Sigmoid colon (tissue), 4 donors: ENCODE measurements around the gene ATG7.

Experiments
- CTCF ChIP-seq, 4 experiments: fragments of 450-650 bp in 3 of 4; fragments of 200-600 bp in 1 of 4; IDR thresholded peaks; one replicate each; pipeline ENCODE4 v1.5.1; 2016 to 2019; ENCODE audit warnings: antibody characterized with exemption in 4 of 4, mild to moderate bottlenecking in 3 of 4, moderate library complexity in 2 of 4
- EP300 ChIP-seq, 4 donors: sonication (generic); formaldehyde crosslinking; IDR thresholded peaks; one replicate each; pipeline ENCODE4 v1.6.1; 2017; ENCODE audit warnings: antibody characterized with exemption in 4 of 4

DNA sequence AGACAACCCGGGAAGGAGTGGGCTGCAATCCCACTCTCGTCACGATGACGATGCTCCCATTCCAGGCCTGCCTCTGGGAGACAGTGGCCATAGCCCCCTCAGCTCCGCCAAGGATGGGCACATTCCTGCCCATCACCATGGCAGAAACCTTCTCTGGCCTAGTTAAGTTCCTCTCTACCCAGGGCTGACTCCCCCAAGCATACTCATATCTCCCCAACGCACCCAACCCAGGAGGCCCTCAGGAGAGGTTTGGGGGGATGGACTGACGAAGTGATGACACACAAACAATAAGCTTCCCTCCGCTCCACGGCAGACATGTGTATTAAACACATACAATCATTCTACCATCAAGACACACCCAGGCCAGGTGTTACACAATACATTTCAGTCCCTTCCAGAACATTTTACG, 311.4 kb downstream of the ATG7 start:
- TF ChIP-seq CTCF (IDR thresholded peaks at IDR 0.05) (no peak), EP300 (IDR thresholded peaks at IDR 0.05) (no peak)
